ENCODE measurements around the gene CCDC185.
"Not testable (repeated sequence)": the region's sequence is repeated elsewhere in the genome, so short reads cannot be mapped to it uniquely, and the experiment has no call there.

CCDC185 gene

GRCh38 chr1:223394706-223395105 lies 1.5 kb downstream of the CCDC185 start:
- no peak for DNase-seq

- not testable (repeated sequence) for DNase-seq
Observed at GRCh38 chr1:223399393-223399792, 6.2 kb downstream of the CCDC185 start.

DNA sequence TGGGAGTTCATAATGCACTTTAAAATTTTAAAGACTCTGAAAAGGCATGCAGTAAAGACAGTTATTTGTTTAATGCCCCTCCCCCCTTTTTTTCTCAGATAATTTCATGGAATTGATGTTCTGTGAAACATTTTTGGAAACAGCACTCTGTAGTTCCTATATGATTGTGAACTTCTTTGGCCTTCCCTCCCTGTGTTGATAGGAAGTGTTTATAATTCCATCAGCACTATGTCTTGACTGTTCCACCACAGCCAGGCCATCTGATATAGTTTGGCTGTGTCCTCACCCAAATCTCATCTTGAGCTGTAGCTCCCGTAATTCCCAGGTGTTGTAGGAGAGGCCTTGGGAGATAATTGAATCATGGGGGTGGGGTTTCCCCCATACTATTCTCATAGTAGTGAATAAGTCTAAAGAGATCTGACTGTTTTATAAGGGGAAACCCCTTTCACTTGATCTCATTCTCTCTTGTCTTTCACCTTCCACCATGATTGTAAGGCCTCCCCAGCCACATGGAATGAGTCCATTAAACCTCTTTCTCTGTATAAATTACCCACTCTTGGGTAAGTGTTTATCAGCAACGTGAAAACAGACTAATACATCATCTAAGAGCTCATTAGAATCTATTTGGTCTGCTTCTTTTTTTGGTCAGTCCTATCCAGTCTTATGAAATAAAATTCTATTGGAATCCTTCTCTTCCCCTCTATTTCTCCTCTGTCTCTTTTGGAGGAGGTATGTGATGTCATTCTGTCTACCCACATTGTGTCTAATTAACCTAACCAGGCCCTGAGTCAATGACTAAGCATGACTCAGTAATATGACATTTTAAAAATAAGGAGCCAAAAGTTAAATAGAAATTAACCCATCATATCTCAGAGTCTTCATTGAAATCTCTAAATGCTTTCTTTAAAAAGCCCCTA lies 8.9 kb downstream of the CCDC185 start:
- no peak for DNase-seq

DNA sequence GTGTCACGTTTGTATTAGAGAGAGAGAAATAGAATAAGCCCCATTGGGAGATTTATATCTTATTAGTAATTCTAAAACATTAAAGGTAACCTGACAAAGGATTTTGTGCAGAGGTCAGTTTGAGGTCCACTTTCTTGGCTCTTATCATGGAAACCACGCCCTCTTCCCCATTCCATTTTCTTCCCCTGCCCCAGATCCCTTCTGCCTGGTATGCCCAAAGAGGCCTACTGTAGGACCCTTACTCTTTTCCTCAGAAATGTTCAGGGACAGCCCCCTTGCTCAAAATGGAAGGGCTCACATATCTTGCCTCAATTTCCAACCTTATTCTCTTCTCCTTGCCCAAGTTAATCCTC lies 9.6 kb downstream of the CCDC185 start:
- DNase-seq, result no peak

- DNase-seq, result no peak
Observed at GRCh38 chr1:223403184-223403815, 10.1 kb downstream of the CCDC185 start.

DNA sequence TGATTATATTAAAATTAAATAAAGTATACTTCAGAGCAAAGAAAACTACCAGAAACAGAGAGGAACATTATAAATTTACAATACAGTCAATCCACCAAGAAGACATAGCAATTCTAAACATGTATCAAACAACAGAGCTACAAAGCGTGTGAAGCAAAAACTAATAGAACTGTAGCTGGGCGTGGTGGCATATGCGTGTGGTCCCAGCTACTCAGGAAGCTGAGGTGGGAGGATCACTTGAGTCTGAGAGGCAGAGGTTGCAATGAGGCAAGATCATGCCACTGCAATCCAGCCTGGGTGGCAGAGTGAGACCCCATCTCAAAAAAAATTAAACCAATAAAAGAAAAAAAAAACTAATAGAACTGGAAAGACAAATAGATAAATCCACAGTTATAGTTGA lies 12.3 kb downstream of the CCDC185 start:
- DNase-seq, result no peak

GRCh38 chr1:223410036-223410435 lies 16.8 kb downstream of the CCDC185 start:
- no peak for DNase-seq

DNA sequence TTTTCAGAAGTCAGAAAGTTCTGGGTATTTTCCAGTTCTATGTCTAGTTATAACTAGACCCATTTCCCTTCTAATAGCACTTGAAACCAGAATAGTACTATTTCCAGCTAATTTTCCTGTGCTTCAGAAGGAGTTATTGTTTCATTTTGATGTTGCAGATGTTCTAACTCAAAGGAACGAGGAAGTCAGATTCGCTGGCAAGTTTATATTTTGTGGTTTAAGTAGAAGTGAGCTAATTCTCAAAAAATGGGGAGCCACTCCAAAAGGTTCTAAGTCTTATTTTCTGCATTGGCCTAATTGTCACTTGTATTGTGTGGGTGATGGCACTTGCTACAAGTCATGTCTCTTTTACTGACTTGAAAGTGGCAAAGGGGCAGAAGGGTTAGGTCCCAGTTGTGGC lies 18.1 kb downstream of the CCDC185 start:
- DNase-seq, result no peak

DNA sequence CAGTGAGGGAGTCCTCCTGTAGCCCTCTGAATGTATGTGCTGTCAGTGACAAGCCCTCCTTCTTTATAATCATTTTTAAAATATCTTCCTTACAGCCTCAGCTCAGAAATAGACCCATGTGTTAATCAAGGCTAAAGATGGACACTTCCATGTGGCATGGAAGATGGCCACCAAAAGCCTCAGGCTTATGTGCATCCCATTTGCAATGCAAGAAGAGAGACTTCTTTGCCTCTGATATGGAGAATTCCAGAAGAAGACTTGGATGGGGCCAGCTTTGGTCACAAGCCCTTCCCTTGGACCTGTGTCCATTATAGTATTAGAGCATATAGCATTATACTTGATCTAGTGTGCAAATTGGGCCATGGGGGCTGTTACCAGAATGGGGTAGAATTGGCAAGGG lies 18.5 kb downstream of the CCDC185 start:
- no peak for DNase-seq

GRCh38 chr1:223413216-223413615 lies 20.0 kb downstream of the CCDC185 start:
- no peak for DNase-seq

GRCh38 chr1:223417444-223417843 lies 24.2 kb downstream of the CCDC185 start:
- DNase-seq, result no peak

GRCh38 chr1:223417903-223418663 lies 24.9 kb downstream of the CCDC185 start:
- no peak for DNase-seq

DNA sequence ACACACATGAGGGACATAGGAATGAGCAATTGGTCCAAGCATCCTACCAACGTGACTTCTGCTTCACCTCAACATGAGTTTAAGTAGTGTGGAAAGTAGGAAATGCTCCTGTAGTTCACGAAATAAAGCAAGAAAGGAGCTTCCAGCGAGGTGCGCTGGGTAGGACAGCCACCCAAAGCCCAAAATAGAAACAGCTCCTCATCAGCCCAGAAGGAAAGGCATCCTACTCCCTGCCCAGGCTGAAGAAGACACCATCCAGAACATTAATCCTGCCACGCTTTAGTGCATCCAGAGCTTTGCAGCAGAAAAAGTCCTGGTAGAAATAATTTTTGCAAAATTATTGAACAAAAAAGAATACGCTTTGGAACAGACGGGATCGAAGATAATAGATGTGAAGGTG lies 25.9 kb downstream of the CCDC185 start:
- no peak for DNase-seq

DNA sequence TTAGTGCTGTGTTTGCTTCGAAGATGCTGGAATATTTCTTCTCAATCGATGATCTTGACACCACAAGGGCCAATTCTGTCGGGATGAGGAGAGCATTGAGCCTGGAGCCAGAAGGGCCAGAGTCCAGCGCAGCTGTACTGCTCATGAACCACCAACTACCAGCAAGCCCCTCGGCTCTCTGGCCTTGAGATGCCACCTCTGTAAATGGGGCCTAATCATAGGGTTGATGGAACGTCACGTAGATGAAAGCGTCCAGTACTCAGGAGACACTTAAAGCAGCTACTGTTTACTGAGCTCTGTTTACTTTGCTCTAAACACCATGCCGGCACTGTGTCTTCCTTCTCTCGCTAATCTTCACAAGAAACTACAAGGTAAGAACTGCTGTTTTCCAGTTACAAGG lies 26.3 kb downstream of the CCDC185 start:
- no peak for DNase-seq

- no peak for DNase-seq
Observed at GRCh38 chr1:223421025-223421424, 27.8 kb downstream of the CCDC185 start.

- no peak for DNase-seq
Observed at GRCh38 chr1:223421676-223422075, 28.5 kb downstream of the CCDC185 start.

GRCh38 chr1:223422911-223423310 lies 29.7 kb downstream of the CCDC185 start:
- no peak for DNase-seq

DNA sequence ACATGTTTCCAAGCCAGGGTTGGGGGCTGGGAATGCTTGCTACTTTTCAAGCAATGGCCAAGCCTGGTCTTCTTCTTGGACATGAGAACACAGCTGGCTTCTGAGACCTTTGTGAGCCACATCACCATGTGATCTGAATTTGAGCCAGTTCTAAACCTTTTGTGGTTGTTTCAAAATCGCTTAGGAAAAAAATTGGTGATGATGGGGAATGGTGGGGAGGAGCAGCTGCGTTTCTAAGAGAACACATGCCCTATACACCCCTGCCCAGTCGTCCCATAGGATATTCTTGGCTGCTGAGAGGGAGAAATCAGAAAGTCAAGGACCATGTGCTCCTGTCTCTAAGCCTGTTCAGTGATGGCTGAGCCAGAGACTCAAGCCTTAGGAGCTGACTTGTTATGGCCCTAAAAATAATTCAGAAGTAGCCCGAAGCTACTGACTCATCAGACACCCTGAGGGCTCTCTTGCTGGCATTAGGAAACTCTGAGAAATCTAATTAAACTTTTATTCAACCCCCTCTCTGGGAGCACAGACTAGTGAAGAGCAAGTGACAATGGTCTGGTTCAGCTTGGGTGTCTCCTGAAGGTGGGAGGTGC lies 30.5 kb downstream of the CCDC185 start:
- DNase-seq, result no peak

GRCh38 chr1:223425550-223425949 lies 32.3 kb downstream of the CCDC185 start:
- no peak for DNase-seq

DNA sequence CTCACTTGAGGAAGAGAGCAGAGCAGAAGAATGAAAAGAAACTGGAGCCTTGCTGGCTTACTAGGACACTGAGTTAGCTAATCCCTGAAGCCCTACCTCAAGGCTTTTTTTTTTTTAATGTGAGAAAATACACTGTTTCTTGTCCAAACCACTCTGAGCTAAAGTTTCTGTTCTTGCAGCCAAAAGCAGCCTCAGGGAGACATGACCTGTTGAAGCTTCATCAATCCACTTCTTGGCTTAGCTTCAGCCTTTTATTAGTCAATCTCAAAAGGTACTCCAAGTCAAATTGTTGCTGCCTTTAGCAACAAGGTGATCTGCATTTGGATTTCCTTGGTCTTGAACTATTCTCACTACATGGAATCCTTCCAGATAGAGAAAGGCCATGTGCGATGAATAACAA lies 33.7 kb downstream of the CCDC185 start:
- DNase-seq, result no peak

DNA sequence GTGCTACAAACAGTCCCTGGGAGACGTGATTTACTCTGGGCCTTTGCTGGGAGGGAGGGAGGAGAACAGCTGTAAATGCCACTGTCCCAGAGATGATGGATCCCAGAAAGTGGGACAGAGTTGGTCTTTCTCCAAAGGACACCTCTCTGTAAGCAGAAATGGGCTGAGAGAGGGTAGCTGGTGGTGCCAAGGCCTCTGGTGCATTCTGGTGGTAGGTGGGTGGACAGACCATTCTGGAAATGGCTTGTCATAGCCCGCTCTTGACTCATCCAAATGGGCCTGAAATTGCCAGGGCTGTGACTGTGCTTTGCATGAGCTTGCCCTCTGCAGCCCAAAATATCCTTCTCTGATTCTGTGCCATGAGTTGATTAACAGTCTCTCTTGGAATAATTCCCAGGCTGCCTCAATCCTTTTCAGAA lies 36.1 kb downstream of the CCDC185 start:
- DNase-seq, result no peak

- no peak for DNase-seq
Observed at GRCh38 chr1:223429821-223430220, 36.6 kb downstream of the CCDC185 start.

DNA sequence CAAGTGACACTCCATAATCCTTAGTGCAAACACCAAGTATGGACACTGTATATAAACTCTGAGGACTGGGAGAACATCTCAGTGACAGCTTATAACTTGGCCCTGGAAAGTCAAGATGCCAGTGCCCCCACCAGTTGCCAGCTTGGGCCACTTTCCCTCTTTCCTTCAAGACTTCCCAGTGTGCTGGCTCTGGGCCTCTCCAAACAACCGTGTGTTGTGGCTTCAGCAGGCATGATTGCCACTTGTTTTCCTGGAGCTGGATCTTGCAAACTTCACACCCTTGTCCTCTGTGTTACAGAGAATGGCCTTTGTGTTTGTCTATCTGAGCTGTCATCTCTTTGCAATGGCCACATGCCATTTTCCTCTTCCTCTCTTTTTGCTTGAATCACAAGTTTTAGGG lies 37.0 kb downstream of the CCDC185 start:
- no peak for DNase-seq
